ENCODE data around the gene AVPI1.
"Not testable (repeated sequence)": the region's sequence is repeated elsewhere in the genome, so short reads cannot be mapped to it uniquely, and the experiment has no call there.

The AVPI1 gene

GRCh38 chr10:97711640-97712572 lies 24.9 kb upstream of the AVPI1 start:
- DNase-seq = no peak

- no peak for DNase-seq
These were observed 22.2 kb upstream of the AVPI1 start for GRCh38 chr10:97708976-97709946.

- no peak for DNase-seq
These were observed 21.1 kb upstream of the AVPI1 start for GRCh38 chr10:97708167-97708566.

- DNase-seq = no peak
These were observed 20.3 kb upstream of the AVPI1 start for GRCh38 chr10:97707134-97707861.

- DNase-seq = no peak
These were observed 18.1 kb upstream of the AVPI1 start for GRCh38 chr10:97705006-97705670.

GRCh38 chr10:97704341-97704740 lies 17.3 kb upstream of the AVPI1 start:
- no peak for DNase-seq

- DNase-seq = no peak
These were observed 16.5 kb upstream of the AVPI1 start for GRCh38 chr10:97703398-97704067.

- DNase-seq = no peak
These were observed 14.5 kb upstream of the AVPI1 start for GRCh38 chr10:97701438-97702069.

- DNase-seq = not testable (repeated sequence)
These were observed 11.1 kb upstream of the AVPI1 start for GRCh38 chr10:97698072-97698655.

- DNase-seq = no peak
These were observed 3.1 kb upstream of the AVPI1 start for GRCh38 chr10:97690133-97690532.

GRCh38 chr10:97689559-97690020 lies 2.5 kb upstream of the AVPI1 start:
- no peak for DNase-seq

GRCh38 chr10:97687785-97688781 lies 1.0 kb upstream of the AVPI1 start:
- DNase-seq = no peak

GRCh38 chr10:97686301-97686961 lies 610 bp downstream of the AVPI1 start:
- no peak for DNase-seq

GRCh38 chr10:97685395-97685958 lies 1.6 kb downstream of the AVPI1 start:
- no peak for DNase-seq

GRCh38 chr10:97684866-97685394 lies 2.1 kb downstream of the AVPI1 start:
- no peak for DNase-seq

- DNase-seq = not testable (repeated sequence)
These were observed 2.7 kb downstream of the AVPI1 start for GRCh38 chr10:97684368-97684713.

- DNase-seq = no peak
These were observed 3.3 kb downstream of the AVPI1 start for GRCh38 chr10:97683556-97684367.

Data from activated gamma-delta T cell (primary cell).